HG02610 (cell line): ENCODE measurements around the gene TOM1L1.

Experiments
- ATAC-seq: cut with Tn5 transposase; IDR thresholded peaks from one replicate; pipeline ENCODE4 v1.9.1; 2021; ENCODE audit warnings: mild to moderate bottlenecking, moderate library complexity; ENCODE audit not compliant: unreplicated experiment

Gene TOM1L1

GRCh38 chr17:54990118-54990517 lies 89.5 kb downstream of the TOM1L1 start:
- no peak for ATAC-seq

GRCh38 chr17:54991567-54991966 lies 90.9 kb downstream of the TOM1L1 start:
- no peak for ATAC-seq

- no peak for ATAC-seq
Measured at GRCh38 chr17:54992797-54993639, 92.4 kb downstream of the TOM1L1 start.

- ATAC-seq = no peak
Measured at GRCh38 chr17:54996441-54996840, 95.8 kb downstream of the TOM1L1 start.

- no peak for ATAC-seq
Measured at GRCh38 chr17:55002458-55002857, 101.8 kb downstream of the TOM1L1 start.

GRCh38 chr17:55004484-55004883 lies 103.8 kb downstream of the TOM1L1 start:
- ATAC-seq = no peak

- no peak for ATAC-seq
Measured at GRCh38 chr17:55005520-55005919, 104.9 kb downstream of the TOM1L1 start.
